Panc1 (cell line): ENCODE data around the gene STARD10.

Experiments used
- POLR2AphosphoS5 ChIP-seq: IDR thresholded peaks from 2 replicates; pipeline ENCODE4 v1.6.1; 2012; ENCODE audit warnings: mild to moderate bottlenecking, low read depth, low read length, moderate library complexity
- TF ChIP-seq, protein P1 (sequence below): fragments of 450-650 bp; IDR thresholded peaks from 2 replicates; pipeline ENCODE4 v1.5.1; 2017; ENCODE audit warnings: mild to moderate bottlenecking

DNA sequence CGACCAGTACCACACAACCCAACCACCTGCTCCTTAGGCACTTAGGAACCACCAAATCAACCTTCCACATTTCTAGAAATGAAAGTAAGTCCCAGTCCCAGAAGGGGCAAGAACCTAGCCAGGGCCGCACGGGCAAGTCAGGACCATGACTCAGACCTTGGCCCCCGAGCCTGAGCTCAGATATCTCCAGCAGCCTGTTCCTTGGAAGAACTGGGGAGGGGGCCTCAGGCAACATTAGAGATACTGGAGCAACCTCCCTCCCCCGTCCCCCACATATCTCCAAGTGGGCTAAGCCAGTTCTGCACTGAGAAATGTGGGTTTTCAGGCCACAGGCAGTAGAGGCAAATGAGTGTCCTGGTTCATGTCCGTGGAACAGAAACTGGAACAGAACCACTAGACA, 49.4 kb downstream of the STARD10 start:
- TF ChIP-seq, protein P1, sequence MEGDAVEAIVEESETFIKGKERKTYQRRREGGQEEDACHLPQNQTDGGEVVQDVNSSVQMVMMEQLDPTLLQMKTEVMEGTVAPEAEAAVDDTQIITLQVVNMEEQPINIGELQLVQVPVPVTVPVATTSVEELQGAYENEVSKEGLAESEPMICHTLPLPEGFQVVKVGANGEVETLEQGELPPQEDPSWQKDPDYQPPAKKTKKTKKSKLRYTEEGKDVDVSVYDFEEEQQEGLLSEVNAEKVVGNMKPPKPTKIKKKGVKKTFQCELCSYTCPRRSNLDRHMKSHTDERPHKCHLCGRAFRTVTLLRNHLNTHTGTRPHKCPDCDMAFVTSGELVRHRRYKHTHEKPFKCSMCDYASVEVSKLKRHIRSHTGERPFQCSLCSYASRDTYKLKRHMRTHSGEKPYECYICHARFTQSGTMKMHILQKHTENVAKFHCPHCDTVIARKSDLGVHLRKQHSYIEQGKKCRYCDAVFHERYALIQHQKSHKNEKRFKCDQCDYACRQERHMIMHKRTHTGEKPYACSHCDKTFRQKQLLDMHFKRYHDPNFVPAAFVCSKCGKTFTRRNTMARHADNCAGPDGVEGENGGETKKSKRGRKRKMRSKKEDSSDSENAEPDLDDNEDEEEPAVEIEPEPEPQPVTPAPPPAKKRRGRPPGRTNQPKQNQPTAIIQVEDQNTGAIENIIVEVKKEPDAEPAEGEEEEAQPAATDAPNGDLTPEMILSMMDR: no peak
- no peak for TF ChIP-seq POLR2AphosphoS5
